Stomach (tissue), 4 donors: ENCODE results near the gene PIMREG.

ENCODE experiments used
- CTCF ChIP-seq, 7 experiments: fragments of 450-650 bp in 4 of 7; fragments of 200-600 bp in 3 of 7; sonication (generic) in 3 of 7; IDR thresholded peaks; one replicate each; pipeline ENCODE4 v1.5.1; 2016 to 2019; ENCODE audit warnings: antibody characterized with exemption in 7 of 7, control low read depth in 2 of 7, mild to moderate bottlenecking in 1 of 7
- EP300 ChIP-seq: sonication (generic); formaldehyde crosslinking; IDR thresholded peaks from one replicate; pipeline ENCODE4 v1.6.1; 2017; ENCODE audit warnings: antibody characterized with exemption
- POLR2AphosphoS5 ChIP-seq, 3 donors: sonication (generic); formaldehyde crosslinking; IDR thresholded peaks; one replicate each; pipeline ENCODE4 v1.6.1; 2016; ENCODE audit warnings: antibody characterized with exemption in 3 of 3

DNA sequence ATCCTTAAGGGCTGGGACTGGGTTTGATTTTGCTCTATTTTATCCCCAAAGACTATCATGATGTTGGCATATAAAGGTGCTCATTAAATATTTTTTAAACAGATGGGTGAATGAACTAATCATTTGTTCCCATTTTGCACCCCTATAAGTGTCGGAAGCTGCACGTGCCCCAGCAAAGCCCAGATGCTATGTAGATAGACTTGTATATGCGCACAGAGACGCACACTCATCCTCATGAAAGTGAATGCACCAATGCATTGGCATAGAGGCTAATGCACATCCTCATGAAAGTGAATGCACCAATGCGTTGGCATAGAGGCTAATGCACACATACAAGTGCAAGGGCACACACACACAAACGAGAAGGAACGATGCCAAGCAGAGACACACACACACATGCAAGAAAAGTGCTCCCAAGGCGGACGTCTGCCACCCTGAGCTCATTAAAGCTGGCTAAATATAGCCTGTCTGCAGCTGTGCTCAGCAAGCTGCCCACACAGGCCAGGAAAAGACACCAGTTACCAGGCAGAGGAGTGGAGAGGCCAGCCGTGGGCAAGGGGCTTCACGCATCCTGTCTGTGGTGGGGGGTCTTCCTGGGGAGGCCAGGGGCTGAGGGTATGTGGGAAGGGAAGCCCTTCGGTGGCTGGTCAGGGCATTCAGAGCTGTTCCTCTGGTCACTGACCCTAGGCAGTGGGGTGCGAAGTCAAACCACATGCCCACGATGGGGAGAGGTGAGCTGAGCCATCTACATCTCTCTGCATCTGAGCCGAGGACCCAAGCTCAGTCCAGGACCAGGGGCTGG lies 52.6 kb downstream of the PIMREG start:
- no peak for TF ChIP-seq CTCF (IDR thresholded peaks at IDR 0.05)
- TF ChIP-seq EP300, result no peak
- TF ChIP-seq POLR2AphosphoS5 (IDR thresholded peaks at IDR 0.05), result no peak
